Left renal pelvis (tissue), 4 donors: ENCODE measurements around the gene RAMP1. TPM values are rescaled to one million over a fixed set of nuclear protein-coding genes. Genes with fewer than 3 reads are reported as not detected.
"Not testable (repeated sequence)": the region's sequence is repeated elsewhere in the genome, so short reads cannot be mapped to it uniquely, and the experiment has no call there.

Source experiments
- DNase-seq, 4 donors: peaks; one replicate each; pipeline ENCODE4 v3.0.0-alpha.2; 2013; ENCODE audit warnings: low read depth in 4 of 4, low spot score in 3 of 4
- polyA plus RNA-seq, 4 donors: library from polyadenylated mRNA; unstranded; fragments of 120-200 nt; gene quantifications; one replicate each; pipeline ENCODE4 v1.2.1, GENCODE V29; 2013; ENCODE audit not compliant: insufficient read length in 4 of 4

The RAMP1 gene
- 1 to 10 TPM; 3.2 to 9.3 (median 6.1) TPM for polyA plus RNA-seq

DNA sequence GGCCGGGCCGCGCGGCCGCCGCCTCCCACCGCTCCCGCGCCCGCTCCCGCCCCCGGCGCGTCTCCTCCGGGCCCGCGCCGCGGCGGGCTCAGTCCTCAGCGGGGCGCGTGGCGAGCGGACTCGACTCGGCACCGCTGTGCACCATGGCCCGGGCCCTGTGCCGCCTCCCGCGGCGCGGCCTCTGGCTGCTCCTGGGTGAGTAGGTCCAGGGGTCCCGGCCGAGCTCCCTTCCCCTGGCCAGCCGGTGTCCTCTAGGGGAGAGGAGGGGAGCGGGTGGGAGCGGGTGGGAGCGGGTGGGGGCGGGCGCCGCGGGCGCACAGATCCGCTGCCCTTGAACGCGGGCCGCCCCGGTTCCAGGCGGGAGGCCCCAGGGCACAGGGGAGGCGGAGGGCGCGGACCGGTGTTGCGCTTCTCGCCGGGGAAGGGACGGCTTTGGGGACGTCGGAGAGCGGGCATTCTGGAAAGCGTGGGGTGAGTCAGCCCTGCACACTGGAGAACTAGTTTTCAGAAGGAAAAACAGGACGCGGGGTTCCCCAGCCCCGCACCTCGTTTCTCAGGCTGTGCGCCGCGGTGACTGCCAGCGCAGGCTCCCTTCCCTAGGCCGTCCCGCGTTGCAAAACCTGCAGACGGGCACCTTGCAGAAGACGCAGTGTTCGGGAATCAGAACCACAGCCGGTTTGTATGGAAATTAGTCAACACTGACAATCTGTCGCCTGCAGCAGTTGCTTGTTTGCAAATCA, at the start of gene RAMP1:
RAMP1 (plus strand) TSS at position 91 of the 740 bp plus-strand sequence; CDS start at position 144, 53 bp downstream.
- DNase-seq = no peak

- DNase-seq = no peak
Observed at GRCh38 chr2:237815637-237816036, 43.8 kb upstream of the RAMP1 start.

DNA sequence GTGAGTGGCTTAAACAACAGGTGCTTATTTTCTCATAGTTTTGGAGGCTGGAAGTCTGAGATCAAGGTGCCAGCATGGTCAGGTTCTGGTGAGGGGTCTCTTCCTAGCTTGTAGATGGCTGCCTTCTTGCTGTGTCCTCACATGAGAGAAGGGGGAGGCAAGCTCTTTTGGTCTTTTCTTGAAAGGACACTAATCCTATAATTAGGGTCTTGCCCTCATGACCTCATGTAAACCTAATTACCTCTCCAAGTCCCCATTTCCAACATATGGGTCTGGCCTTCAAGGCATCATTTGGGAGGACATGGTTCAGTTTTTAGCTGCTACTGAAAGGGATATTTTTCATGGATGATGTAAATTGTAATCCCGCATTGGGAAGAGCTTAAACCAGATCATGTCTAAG, 42.9 kb upstream of the RAMP1 start:
- DNase-seq = no peak

GRCh38 chr2:237818066-237818473, 41.4 kb upstream of the RAMP1 start:
- DNase-seq = no peak

- no peak for DNase-seq
Observed at GRCh38 chr2:237819231-237819630, 40.2 kb upstream of the RAMP1 start.

DNA sequence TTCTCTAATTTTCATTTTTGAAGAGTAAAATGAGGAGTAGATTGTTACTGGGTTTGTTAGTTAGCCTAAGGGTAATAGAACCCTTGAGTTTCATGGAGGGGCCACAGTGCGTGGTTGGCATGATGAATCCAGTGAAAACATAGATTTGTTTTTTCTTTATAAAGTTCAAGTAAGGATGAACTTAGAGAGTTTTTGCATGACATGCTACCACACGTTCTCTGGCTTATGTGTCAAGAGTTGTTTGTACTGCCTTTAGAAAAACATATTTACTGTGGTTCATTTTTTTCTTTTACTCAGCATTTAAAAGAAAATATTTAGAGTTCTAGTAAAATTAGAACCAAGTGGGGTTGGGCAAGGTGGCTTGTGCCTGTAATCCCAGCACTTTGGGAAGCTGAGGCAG, 39.0 kb upstream of the RAMP1 start:
- DNase-seq = no peak

- DNase-seq = no peak
Observed at GRCh38 chr2:237823544-237823943, 35.9 kb upstream of the RAMP1 start.

DNA sequence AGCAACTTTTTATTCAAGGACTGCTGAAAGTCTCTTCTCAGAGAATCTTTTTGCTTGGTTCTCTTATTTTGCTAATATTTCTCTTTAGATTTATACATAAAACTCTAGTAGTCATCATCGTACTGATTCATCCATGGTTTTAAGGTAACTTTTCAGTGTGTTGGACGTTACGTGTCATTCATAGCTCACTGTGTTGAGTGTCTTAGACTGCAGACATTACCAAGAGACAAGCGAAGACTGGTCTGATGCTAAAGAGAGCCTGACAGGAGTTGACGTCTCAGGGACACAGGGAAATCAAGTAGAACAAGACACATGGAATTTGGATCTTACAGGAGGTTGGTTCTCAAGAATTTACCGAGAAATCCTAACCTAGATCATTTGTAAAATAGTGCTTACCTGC, 35.3 kb upstream of the RAMP1 start:
- DNase-seq = no peak

DNA sequence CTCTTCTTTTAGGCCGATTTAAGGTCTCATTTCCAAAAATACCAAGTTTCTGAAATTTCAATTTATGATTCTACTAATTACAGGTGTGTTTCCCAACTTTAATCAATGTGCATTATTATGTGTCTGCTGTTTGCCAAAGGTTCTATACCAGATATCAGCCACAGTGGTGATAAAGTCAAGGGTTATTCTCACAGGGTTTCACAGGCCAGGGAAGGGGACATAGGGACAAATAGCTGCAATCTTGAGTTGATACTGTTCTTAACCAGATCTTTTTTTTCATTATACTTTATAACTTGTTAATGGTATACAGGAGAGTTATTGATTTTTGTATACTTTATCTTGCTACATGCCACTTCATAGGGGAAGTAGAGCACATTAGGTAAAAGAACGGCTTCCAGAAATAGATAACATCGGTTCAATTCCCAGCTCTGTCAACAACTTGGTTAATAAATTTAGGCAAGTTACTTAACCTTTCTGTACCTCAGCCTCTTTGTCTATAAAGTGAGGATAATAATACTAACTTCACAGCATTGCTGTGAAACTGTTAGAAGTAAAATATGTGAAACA, 31.9 kb upstream of the RAMP1 start:
- no peak for DNase-seq

DNA sequence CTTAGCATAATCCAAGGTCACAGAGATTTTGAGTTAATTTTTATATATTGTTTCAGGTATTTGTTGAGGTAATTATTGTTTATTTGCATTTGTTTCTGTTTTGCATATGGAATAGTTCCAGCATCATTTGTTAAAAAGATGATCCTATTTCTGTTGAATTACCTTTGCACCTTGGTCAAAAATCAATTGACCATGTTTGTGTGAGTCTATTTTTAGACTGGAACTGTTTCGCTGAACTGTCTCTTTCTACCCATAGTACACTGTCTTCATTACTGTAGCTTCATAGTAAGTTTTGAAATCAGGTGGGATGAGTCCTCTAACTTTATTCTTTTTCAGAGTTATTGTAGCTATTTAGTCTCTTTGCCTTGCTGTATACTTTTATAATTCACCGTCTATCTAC, 28.9 kb upstream of the RAMP1 start:
- DNase-seq = no peak

GRCh38 chr2:237833546-237833945, 25.9 kb upstream of the RAMP1 start:
- DNase-seq = no peak

- no peak for DNase-seq
Observed at GRCh38 chr2:237835372-237835771, 24.1 kb upstream of the RAMP1 start.

GRCh38 chr2:237841051-237841450, 18.4 kb upstream of the RAMP1 start:
- no peak for DNase-seq

DNA sequence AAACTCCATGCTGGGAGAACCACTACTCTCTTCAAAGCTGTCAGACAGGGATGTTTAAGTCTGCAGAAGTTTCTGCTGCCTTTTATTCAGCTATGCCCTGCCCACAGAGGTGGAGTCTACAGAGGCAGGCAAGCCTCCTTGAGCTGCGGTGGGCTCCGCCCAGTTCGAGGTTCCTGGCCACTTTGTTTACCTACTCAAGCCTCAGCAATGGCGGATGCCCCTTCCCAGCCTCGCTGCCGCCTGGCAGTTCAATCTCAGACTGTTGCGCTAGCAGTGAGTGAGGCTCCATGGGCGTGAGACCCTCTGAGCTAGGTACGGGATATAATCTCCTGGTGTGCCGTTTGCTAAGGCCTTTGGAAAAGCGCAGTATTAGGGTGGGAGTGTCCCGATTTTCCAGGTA, 10.5 kb upstream of the RAMP1 start:
- DNase-seq = not testable (repeated sequence)

GRCh38 chr2:237854295-237854694, 5.1 kb upstream of the RAMP1 start:
- DNase-seq = no peak

GRCh38 chr2:237857791-237858190, 1.6 kb upstream of the RAMP1 start:
- DNase-seq = no peak

- DNase-seq = peak in 2 of 4 donors; percentile 42 to 50
Observed at GRCh38 chr2:237858294-237859081, 935 bp upstream of the RAMP1 start.

DNA sequence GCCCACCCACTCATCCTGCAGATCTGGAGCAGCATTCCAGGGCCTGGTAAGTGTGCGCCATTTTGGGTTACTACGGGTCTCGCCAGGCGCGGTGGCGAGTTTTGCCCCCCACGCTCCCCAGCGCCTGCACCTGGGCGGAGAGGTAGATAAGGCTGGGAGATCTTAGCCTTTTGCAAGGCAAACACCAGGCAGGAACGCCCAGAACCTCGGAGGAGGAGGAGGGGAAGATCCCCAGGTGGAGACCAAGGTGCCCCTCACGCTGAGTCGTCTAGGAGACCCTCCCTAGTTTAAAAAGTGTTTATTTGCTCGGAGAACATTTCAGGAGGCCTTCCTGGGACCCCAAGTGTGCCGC, 365 bp upstream of the RAMP1 start:
- no peak for DNase-seq

DNA sequence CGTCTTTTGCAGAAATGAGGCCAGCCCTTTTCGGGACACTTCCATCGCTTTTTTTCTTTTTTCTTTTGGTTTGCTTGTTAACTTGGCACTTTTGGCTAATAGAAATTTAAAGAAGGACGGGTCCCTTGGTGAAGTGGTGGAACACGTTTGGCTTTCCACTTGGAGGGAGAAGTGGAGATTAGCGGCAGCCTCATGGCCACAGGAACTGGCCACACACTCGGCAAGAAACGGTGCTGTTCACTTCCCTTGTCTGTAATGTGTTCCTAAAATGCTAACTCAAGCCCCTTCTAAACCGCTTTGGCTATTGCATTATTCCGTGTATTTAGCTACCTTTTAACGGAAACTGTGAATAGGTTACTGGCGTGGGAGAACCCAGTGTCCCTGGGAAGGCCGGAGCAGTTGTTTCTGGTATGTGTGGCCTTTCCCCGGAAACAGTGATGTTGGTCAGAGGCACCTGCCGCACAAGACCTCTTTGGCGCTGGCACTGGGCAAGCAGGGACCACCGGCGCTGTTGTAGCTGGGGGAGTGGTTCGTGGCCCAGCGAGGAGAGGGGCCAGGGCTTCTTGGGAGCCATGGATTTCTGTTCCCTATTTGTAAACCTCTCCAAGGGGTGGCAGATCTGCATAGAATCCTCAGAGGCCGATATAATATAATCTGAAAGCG, 981 bp downstream of the RAMP1 start:
- DNase-seq = no peak

- no peak for DNase-seq
Observed at GRCh38 chr2:237861875-237862527, 2.6 kb downstream of the RAMP1 start.

GRCh38 chr2:237862528-237862895, 3.1 kb downstream of the RAMP1 start:
- DNase-seq = no peak
